GM19397 (cell line): Measurements from ENCODE around the gene PTPRM.

Experiments
- ATAC-seq: cut with Tn5 transposase; IDR thresholded peaks from one replicate; pipeline ENCODE4 v1.9.1; 2021; ENCODE audit warnings: mild to moderate bottlenecking, moderate library complexity; ENCODE audit not compliant: unreplicated experiment

PTPRM gene

GRCh38 chr18:8401606-8402005, 834.5 kb downstream of the PTPRM start:
- no peak for ATAC-seq

GRCh38 chr18:8402237-8402636, 835.1 kb downstream of the PTPRM start:
- ATAC-seq, result no peak

GRCh38 chr18:8403713-8404112, 836.6 kb downstream of the PTPRM start:
- no peak for ATAC-seq

- no peak for ATAC-seq
These were observed 839.2 kb downstream of the PTPRM start for GRCh38 chr18:8406186-8406867.

- ATAC-seq, result no peak
These were observed 839.7 kb downstream of the PTPRM start for GRCh38 chr18:8406868-8407250.

GRCh38 chr18:8409151-8409550, 842.0 kb downstream of the PTPRM start:
- ATAC-seq, result no peak

- ATAC-seq, result no peak
These were observed 844.4 kb downstream of the PTPRM start for GRCh38 chr18:8411492-8411891.

GRCh38 chr18:8412117-8412516, 845.0 kb downstream of the PTPRM start:
- no peak for ATAC-seq

- no peak for ATAC-seq
These were observed 846.1 kb downstream of the PTPRM start for GRCh38 chr18:8413189-8413588.

GRCh38 chr18:8413751-8414150, 846.6 kb downstream of the PTPRM start:
- ATAC-seq, result no peak

- ATAC-seq, result no peak
These were observed 849.3 kb downstream of the PTPRM start for GRCh38 chr18:8416212-8417019.

- no peak for ATAC-seq
These were observed 855.3 kb downstream of the PTPRM start for GRCh38 chr18:8422391-8422790.

GRCh38 chr18:8423051-8423557, 856.0 kb downstream of the PTPRM start:
- ATAC-seq, result no peak

- no peak for ATAC-seq
These were observed 857.4 kb downstream of the PTPRM start for GRCh38 chr18:8424481-8424880.

- no peak for ATAC-seq
These were observed 858.0 kb downstream of the PTPRM start for GRCh38 chr18:8424917-8425725.

- ATAC-seq, result no peak
These were observed 859.3 kb downstream of the PTPRM start for GRCh38 chr18:8426401-8426800.

- ATAC-seq, result no peak
These were observed 860.2 kb downstream of the PTPRM start for GRCh38 chr18:8427339-8427738.

GRCh38 chr18:8428951-8429350, 861.8 kb downstream of the PTPRM start:
- no peak for ATAC-seq

GRCh38 chr18:8431036-8431435, 863.9 kb downstream of the PTPRM start:
- no peak for ATAC-seq

- no peak for ATAC-seq
These were observed 866.2 kb downstream of the PTPRM start for GRCh38 chr18:8433323-8433722.

GRCh38 chr18:8433771-8434170, 866.7 kb downstream of the PTPRM start:
- no peak for ATAC-seq
